CD4-positive, alpha-beta memory T cell (primary cell): Measurements from ENCODE around the gene LRRC40. TPM values are rescaled to one million over a fixed set of nuclear protein-coding genes. Genes with fewer than 3 reads are reported as not detected.

Experiments used
- CTCF ChIA-PET: fragments of 350-600 bp; sonication (Branson Sonifier 250); formaldehyde crosslinking; loops from one replicate; lab custom pipeline; 2021; ENCODE audit warnings: inconsistent platforms; ENCODE audit not compliant: partially characterized antibody; lab: Charles Lee
- POLR2A ChIA-PET: fragments of 350-600 bp; sonication (Branson Sonifier 250); formaldehyde crosslinking; loops from one replicate; lab custom pipeline; 2021; ENCODE audit not compliant: partially characterized antibody; lab: Charles Lee
- DNase-seq, 5 donors: peaks; one replicate each; pipeline versions ENCODE4 v3.0.0 to v3.0.0-alpha.2; 2020 to 2022; ENCODE audit warnings: mixed read lengths in 1 of 5
- H3K27ac ChIP-seq: one replicate; pipeline ENCODE4 v1.7.0; 2013; ENCODE audit warnings: low read depth, low read length
- H3K27me3 ChIP-seq: 2 replicates; pipeline ENCODE4 v1.7.0; 2013; ENCODE audit warnings: mild to moderate bottlenecking, low read length, moderate library complexity; ENCODE audit not compliant: insufficient read depth
- H3K36me3 ChIP-seq: 2 replicates; pipeline ENCODE4 v1.7.0; 2013; ENCODE audit warnings: mild to moderate bottlenecking, low read length, moderate library complexity; ENCODE audit not compliant: insufficient read depth
- H3K4me1 ChIP-seq: 2 replicates; pipeline ENCODE4 v1.7.0; 2013; ENCODE audit warnings: mild to moderate bottlenecking, low read length, moderate library complexity; ENCODE audit not compliant: insufficient read depth
- H3K4me3 ChIP-seq, 2 donors: one replicate each; pipeline ENCODE4 v1.7.0; 2013; ENCODE audit warnings: low read length in 2 of 2, mild to moderate bottlenecking in 1 of 2
- H3K9me3 ChIP-seq, 2 donors: one replicate each; pipeline ENCODE4 v1.7.0; 2013; ENCODE audit warnings: low read length in 2 of 2, control low read depth in 1 of 2; ENCODE audit not compliant: control insufficient read depth in 1 of 2
- H3K27ac Mint-ChIP-seq, 7 donors: one replicate each; pipeline ENCODE4 v1.8.0; 2020 to 2021; ENCODE audit warnings: mixed read lengths in 7 of 7, mild to moderate bottlenecking in 6 of 7, inconsistent platforms in 3 of 7, moderate library complexity in 3 of 7
- H3K27me3 Mint-ChIP-seq, 2 donors: one replicate each; pipeline ENCODE4 v1.8.0; 2020 to 2021; ENCODE audit warnings: mixed read lengths in 2 of 2
- H3K36me3 Mint-ChIP-seq, 2 donors: one replicate each; pipeline ENCODE4 v1.8.0; 2020 to 2021; ENCODE audit warnings: mixed read lengths in 2 of 2, inconsistent platforms in 1 of 2, mild to moderate bottlenecking in 1 of 2
- H3K4me1 Mint-ChIP-seq, 4 donors: one replicate each; pipeline ENCODE4 v1.8.0; 2020 to 2021; ENCODE audit warnings: mixed read lengths in 4 of 4, mild to moderate bottlenecking in 1 of 4
- H3K4me3 Mint-ChIP-seq, 8 donors: one replicate each; pipeline ENCODE4 v1.8.0; 2020 to 2021; ENCODE audit warnings: mixed read lengths in 8 of 8, mild to moderate bottlenecking in 7 of 8, moderate library complexity in 6 of 8, inconsistent platforms in 3 of 8
- H3K9me3 Mint-ChIP-seq, 8 donors: one replicate each; pipeline ENCODE4 v1.8.0; 2020 to 2021; ENCODE audit warnings: mixed read lengths in 8 of 8, mild to moderate bottlenecking in 5 of 8, inconsistent platforms in 3 of 8, moderate library complexity in 1 of 8
- intact Hi-C: fragments of 100-400 bp; cut with micrococcal nuclease; formaldehyde crosslinking; loops from one replicate; pipeline ENCODE4 v1.15.1; 2023
- polyA plus RNA-seq, 2 donors: library from polyadenylated mRNA; unstranded; fragments of 300-500 nt; fragmentation: Illumina TruSeq; gene quantifications; one replicate each; pipeline ENCODE4 v1.2.3, GENCODE V29; 2021
- total RNA-seq, 2 experiments: library from RNA; stranded (reverse); gene quantifications; one replicate each; pipeline ENCODE4 v1.2.3, GENCODE V29; 2021

LRRC40 gene
- total and polyA plus RNA-seq, 4 experiments from 2014 or later: 5.4 to 11.6 (median 10.2) TPM

GRCh38 chr1:70205071-70205433 lies 327 bp downstream of the LRRC40 start:
- peak overlapping the region; percentile 99 to 100 (median 100) for H3K27ac Mint-ChIP-seq
- peak overlapping the region; percentile 68 to 93 for H3K4me3 ChIP-seq
- peaks cover 70% of the 10 kb centered on the region for H3K4me1 ChIP-seq
- peak overlapping the region; percentile 97 for H3K27ac ChIP-seq
- peaks cover 3 to 43% of the 10 kb centered on the region in 2 donors for H3K36me3 Mint-ChIP-seq
- POLR2A ChIA-PET: interaction anchor here (1.1 to 5.8 kb wide), 6 partner anchors 13 to 876 kb away, joined by 3 to 76 read pairs (median 13); partner anchors contain the start of genes ANKRD13C, CTH, SRSF11 and ZRANB2
- H3K4me3 Mint-ChIP-seq: peak overlapping the region; percentile 97 to 99 (median 98)
- H3K4me1 Mint-ChIP-seq: peaks cover 40 to 85% (median 63%) of the 10 kb centered on the region in 4 donors
- H3K36me3 ChIP-seq: no peaks in the 10 kb centered on the region
- no peaks in the 10 kb centered on the region for H3K9me3 Mint-ChIP-seq
- no peaks in the 10 kb centered on the region for H3K27me3 ChIP-seq
- no peaks in the 10 kb centered on the region for H3K9me3 ChIP-seq
- intact Hi-C loops: loop anchor here (1.0 kb wide), 4 partner anchors 16 to 876 kb away; partner anchors contain the start of genes ANKRD13C, CTH, SRSF11 and ZRANB2
- H3K27me3 Mint-ChIP-seq: no peaks in the 10 kb centered on the region
- CTCF ChIA-PET: interaction anchor here (1.0 kb wide), 1 partner anchor 876 kb away, joined by 3 read pairs; the partner anchor contains the start of gene ZRANB2
- DNase-seq: no peak

GRCh38 chr1:70204600-70204999 lies 779 bp downstream of the LRRC40 start:
- DNase-seq: no peak
- H3K4me3 ChIP-seq: peak overlapping the region; percentile 68 to 93
- intact Hi-C loops: no loop called here
- ChIA-PET CTCF (interaction anchor here (1.0 kb wide), 1 partner anchor 877 kb away, joined by 3 read pairs; the partner anchor contains the start of gene ZRANB2), POLR2A (interaction anchor here (1.1 to 5.8 kb wide), 6 partner anchors 12 to 876 kb away, joined by 3 to 76 read pairs (median 13); partner anchors contain the start of genes ANKRD13C, CTH, SRSF11 and ZRANB2)
- Mint-ChIP-seq H3K27me3 (no peaks in the 10 kb centered on the region), H3K27ac (peak overlapping the region; percentile 99 to 100 (median 100)), H3K4me1 (peaks cover 36 to 80% (median 58%) of the 10 kb centered on the region in 4 donors), H3K9me3 (no peaks in the 10 kb centered on the region), H3K4me3 (peak overlapping the region; percentile 97 to 99 (median 98)), H3K36me3 (peaks cover 0 to 40% of the 10 kb centered on the region in 2 donors)
- peaks cover 66% of the 10 kb centered on the region for H3K4me1 ChIP-seq
- H3K27ac ChIP-seq: peak overlapping the region; percentile 97
- no peaks in the 10 kb centered on the region for H3K36me3 ChIP-seq
- no peaks in the 10 kb centered on the region for H3K9me3 ChIP-seq
- no peaks in the 10 kb centered on the region for H3K27me3 ChIP-seq

DNA sequence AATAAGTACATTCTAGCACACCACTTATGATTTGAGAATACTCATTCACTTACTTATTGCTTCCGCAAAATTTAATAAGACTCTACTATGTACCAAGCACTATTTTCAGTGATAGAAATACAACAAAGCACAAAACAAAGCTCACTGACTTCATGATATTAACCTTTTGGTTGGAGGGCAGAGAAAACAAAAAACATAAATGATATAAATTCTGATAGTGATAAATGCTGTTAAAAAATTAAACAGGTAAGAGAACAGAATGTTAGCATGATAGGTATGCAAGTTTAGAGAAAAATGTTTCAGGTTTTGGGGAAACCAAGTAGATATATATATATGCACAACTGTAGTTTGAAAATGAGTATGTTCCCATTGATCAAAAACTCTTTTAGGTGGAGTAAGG lies 1.2 kb downstream of the LRRC40 start:
- Histone ChIP-seq H3K27me3 (no peaks in the 10 kb centered on the region), H3K9me3 (no peaks in the 10 kb centered on the region), H3K4me3 (no peak overlapping the region), H3K4me1 (peaks cover 62% of the 10 kb centered on the region), H3K27ac (no peak overlapping the region), H3K36me3 (no peaks in the 10 kb centered on the region)
- Mint-ChIP-seq H3K36me3 (peaks cover 3 to 37% of the 10 kb centered on the region in 2 donors), H3K27ac (peak overlapping the region; percentile 99 to 100 (median 100)), H3K4me3 (peak overlapping the region; percentile 97 to 99 (median 98)), H3K27me3 (no peaks in the 10 kb centered on the region), H3K4me1 (peaks cover 33 to 77% (median 57%) of the 10 kb centered on the region in 4 donors), H3K9me3 (no peaks in the 10 kb centered on the region)
- POLR2A ChIA-PET: interaction anchor here (1.0 to 5.8 kb wide), 6 partner anchors 17 to 877 kb away, joined by 3 to 76 read pairs (median 13); partner anchors contain the start of genes ANKRD13C, CTH, SRSF11 and ZRANB2
- DNase-seq: no peak
- intact Hi-C loops: no loop called here
- CTCF ChIA-PET: no interaction called here

DNA sequence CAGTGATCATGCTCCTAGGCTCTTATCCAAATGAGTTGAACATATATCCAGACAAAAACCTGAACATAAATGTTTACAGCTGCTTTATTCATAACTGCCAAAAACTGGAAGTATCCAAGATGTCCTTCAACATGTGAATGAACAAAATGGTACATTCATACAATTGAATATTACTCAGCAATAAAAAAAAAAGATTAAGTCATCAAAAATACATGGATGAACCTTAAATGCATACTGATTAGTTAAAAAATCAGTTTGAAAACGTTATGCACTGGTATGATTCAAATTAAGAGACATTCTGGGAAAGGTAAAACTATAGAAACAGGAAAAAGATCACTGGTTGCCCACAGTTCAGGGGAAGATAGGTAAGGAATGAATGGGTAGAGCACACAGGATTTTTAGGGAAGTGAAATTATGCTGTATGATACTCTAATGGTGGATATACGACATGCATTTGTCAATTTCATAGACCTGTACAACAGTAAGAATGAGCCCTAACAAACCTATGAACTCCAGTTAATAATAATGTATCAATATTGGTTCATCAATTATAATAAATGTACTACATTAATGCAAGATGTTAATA lies 3.1 kb downstream of the LRRC40 start:
- Mint-ChIP-seq H3K36me3 (peaks cover 6 to 21% of the 10 kb centered on the region in 2 donors), H3K27ac (peak overlapping the region in 1 of 7 donors; percentile 37)
- POLR2A ChIA-PET: interaction anchor here (1.2 kb wide), 1 partner anchor 19 kb away, joined by 3 read pairs; the partner anchor contains the start of gene SRSF11

GRCh38 chr1:70200065-70200464 lies 5.3 kb downstream of the LRRC40 start:
- intact Hi-C loops: no loop called here
- Histone ChIP-seq H3K4me3 (no peak overlapping the region), H3K36me3 (no peaks in the 10 kb centered on the region), H3K27me3 (no peaks in the 10 kb centered on the region), H3K27ac (no peak overlapping the region), H3K9me3 (no peaks in the 10 kb centered on the region), H3K4me1 (peaks cover 31% of the 10 kb centered on the region)
- H3K27me3 Mint-ChIP-seq: no peaks in the 10 kb centered on the region
- H3K4me1 Mint-ChIP-seq: peaks cover 30 to 49% (median 39%) of the 10 kb centered on the region in 4 donors
- ChIA-PET CTCF (no interaction called here), POLR2A (no interaction called here)
- no peaks in the 10 kb centered on the region for H3K9me3 Mint-ChIP-seq
- no peak overlapping the region for H3K4me3 Mint-ChIP-seq
- peak overlapping the region in 1 of 7 donors; percentile 13 for H3K27ac Mint-ChIP-seq
- DNase-seq: no peak
- H3K36me3 Mint-ChIP-seq: peaks cover 6 to 8% of the 10 kb centered on the region in 2 donors

More for the DNA sequence above, 3.1 kb downstream of the LRRC40 start:
- Mint-ChIP-seq H3K4me1 (peaks cover 30 to 62% (median 49%) of the 10 kb centered on the region in 4 donors), H3K9me3 (no peaks in the 10 kb centered on the region), H3K4me3 (no peak overlapping the region), H3K27me3 (no peaks in the 10 kb centered on the region)
- H3K4me1 ChIP-seq: peaks cover 44% of the 10 kb centered on the region
- no peaks in the 10 kb centered on the region for H3K9me3 ChIP-seq
- H3K36me3 ChIP-seq: no peaks in the 10 kb centered on the region
- no peak for DNase-seq
- H3K27ac ChIP-seq: no peak overlapping the region
- CTCF ChIA-PET: interaction anchor here (0.7 kb wide), 1 partner anchor 9 kb away, joined by 3 read pairs; no protein-coding TSS in a partner anchor
- no peak overlapping the region for H3K4me3 ChIP-seq
- intact Hi-C loops: no loop called here
- no peaks in the 10 kb centered on the region for H3K27me3 ChIP-seq

- no peaks in the 10 kb centered on the region for H3K9me3 Mint-ChIP-seq
- no peak overlapping the region for H3K4me3 Mint-ChIP-seq
- no peaks in the 10 kb centered on the region for H3K27me3 ChIP-seq
- H3K9me3 ChIP-seq: no peaks in the 10 kb centered on the region
- H3K27ac ChIP-seq: no peak overlapping the region
- H3K4me1 ChIP-seq: no peaks in the 10 kb centered on the region
- ChIA-PET POLR2A (no interaction called here), CTCF (no interaction called here)
- no peak for DNase-seq
- no peaks in the 10 kb centered on the region for H3K27me3 Mint-ChIP-seq
- peaks cover 13 to 20% (median 15%) of the 10 kb centered on the region in 4 donors for H3K4me1 Mint-ChIP-seq
- intact Hi-C loops: no loop called here
- no peak overlapping the region for H3K4me3 ChIP-seq
- peaks cover 7 to 14% of the 10 kb centered on the region in 2 donors for H3K36me3 Mint-ChIP-seq
- H3K36me3 ChIP-seq: no peaks in the 10 kb centered on the region
- H3K27ac Mint-ChIP-seq: no peak overlapping the region
Measured at GRCh38 chr1:70196333-70196732, 9.0 kb downstream of the LRRC40 start.

DNA sequence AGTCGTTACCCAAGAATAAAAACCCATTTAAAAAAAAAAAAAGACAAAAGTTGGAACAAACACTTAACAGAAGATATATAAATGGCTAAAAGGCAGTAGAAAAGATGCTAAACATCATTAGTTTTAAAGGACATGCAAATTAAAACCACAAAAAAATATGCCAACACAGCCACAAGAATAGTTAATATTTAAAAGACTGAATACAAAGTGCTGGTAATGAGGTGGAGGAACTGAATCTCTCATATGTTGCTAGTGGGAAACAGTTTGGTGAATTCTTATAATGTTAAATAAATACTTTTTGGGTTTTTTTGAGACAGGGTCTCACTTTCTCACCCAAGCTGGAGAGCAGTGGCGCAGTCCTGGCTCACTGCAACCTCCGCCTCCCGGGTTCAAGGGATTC lies 10.0 kb downstream of the LRRC40 start:
- H3K9me3 ChIP-seq: no peaks in the 10 kb centered on the region
- Mint-ChIP-seq H3K9me3 (no peaks in the 10 kb centered on the region), H3K27ac (no peak overlapping the region), H3K4me3 (no peak overlapping the region), H3K27me3 (no peaks in the 10 kb centered on the region), H3K4me1 (peaks cover 9 to 17% (median 15%) of the 10 kb centered on the region in 4 donors), H3K36me3 (peaks cover 3 to 14% of the 10 kb centered on the region in 2 donors)
- no peak overlapping the region for H3K27ac ChIP-seq
- ChIA-PET CTCF (no interaction called here), POLR2A (no interaction called here)
- no peak for DNase-seq
- intact Hi-C loops: no loop called here
- H3K27me3 ChIP-seq: no peaks in the 10 kb centered on the region
- H3K4me1 ChIP-seq: no peaks in the 10 kb centered on the region
- no peak overlapping the region for H3K4me3 ChIP-seq
- no peaks in the 10 kb centered on the region for H3K36me3 ChIP-seq
